ENCODE results near the gene DUS1L. TPM values are rescaled to one million over a fixed set of nuclear protein-coding genes. Genes with fewer than 3 reads are reported as not detected.

Gene DUS1L
- polyA plus RNA-seq, 1 of the 3 experiments (the other 2 are of a cell fraction), result 163 TPM

DNA sequence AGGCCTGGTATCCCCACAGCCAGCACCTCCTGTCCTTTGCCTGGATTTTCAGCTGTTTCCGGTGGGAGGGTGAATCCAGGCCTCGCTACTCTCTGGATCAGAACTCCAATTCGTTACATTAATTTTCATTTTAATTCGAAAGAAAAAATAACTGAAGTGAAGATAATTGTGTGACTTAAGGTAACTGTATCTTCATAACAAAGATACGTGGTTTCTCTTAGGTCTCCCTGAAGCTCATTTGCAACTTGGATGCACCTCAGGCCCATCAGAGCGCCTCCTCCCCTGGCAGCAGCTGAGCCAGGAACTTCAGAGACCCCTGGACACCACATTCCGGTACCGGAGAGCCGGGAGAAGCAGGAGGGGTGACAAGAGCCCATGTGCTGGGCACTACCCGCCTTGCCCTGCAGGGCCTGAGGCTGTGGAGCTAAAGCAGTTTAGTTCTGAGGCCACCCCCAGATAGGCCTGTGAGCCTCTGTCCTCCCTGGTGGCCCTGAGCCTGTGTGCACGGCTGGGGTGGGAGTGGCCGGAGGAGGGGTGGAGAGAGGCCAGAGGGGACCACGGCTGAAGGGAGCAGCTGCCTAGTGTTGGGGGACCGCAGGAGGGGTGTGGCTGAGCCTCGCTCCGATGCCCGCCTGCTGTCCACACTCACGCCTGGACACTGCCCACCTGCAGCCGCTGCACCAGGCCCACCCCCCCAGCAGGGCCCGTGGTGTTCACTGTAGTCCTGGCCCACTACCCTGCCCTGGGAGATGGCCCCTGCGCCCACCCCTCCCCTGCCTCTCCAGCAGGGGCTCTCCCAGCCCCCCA, 11.4 kb upstream of the DUS1L start (continued):
- no peak for TF ChIP-seq EZH2phosphoT487 (IDR thresholded peaks at IDR 0.05; ENCODE audit: borderline replicate concordance, low read depth)
- TF ChIP-seq EP300 (IDR thresholded peaks at IDR 0.05; ENCODE audit: borderline replicate concordance in 1 of 2, low read depth in 1 of 2, low read length in 1 of 2), result no peak
- TF ChIP-seq FOXJ3 (CRISPR knock-in tag; IDR thresholded peaks at IDR 0.05), result no peak
- no peak for TF ChIP-seq FOSL2 (IDR thresholded peaks at IDR 0.05; ENCODE audit: borderline replicate concordance, low read depth)
- TF ChIP-seq, protein P1, sequence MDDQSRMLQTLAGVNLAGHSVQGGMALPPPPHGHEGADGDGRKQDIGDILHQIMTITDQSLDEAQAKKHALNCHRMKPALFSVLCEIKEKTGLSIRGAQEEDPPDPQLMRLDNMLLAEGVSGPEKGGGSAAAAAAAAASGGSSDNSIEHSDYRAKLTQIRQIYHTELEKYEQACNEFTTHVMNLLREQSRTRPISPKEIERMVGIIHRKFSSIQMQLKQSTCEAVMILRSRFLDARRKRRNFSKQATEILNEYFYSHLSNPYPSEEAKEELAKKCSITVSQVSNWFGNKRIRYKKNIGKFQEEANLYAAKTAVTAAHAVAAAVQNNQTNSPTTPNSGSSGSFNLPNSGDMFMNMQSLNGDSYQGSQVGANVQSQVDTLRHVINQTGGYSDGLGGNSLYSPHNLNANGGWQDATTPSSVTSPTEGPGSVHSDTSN (IDR thresholded peaks at IDR 0.05), result no peak
- TF ChIP-seq, protein P2, sequence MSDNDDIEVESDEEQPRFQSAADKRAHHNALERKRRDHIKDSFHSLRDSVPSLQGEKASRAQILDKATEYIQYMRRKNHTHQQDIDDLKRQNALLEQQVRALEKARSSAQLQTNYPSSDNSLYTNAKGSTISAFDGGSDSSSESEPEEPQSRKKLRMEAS (IDR thresholded peaks at IDR 0.05; ENCODE audit: low read depth), result no peak

DNA sequence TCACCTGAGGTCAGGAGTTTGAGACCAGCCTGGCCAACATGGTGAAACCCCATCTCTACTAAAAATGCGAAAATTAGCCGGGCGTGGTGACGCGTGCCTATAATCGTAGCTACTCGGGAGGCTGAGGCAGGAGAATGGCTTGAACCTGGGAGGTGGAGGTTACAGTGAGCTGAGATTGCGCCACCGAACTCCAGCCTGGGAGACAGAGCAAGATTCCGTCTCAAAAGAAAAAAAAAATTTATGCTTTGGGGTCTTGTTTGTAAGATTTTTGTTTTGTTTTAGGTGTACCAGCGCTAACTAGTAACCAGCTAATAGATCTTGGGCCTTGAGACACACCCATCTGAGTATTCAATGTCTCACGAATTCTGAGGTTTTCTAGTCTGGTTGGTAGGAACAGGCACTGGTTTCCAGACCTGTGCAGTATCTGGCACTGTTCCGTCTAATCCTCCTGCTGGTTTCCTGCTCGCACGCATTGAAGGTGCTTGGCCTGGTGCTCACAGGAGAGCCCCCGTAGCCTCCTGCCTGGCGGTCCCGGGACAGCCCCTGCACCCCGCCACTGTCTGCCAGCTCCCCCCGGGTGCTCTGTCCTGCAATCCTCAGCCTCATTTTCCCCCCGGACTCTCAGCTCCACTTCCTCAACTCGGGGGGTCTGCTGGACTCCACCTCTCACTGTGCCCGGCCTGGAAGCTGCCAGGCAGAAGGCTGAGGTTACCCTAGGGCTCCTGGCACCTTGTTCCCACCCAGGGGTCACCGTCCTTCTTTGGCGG, 10.6 kb upstream of the DUS1L start:
- no peak overlapping the region for H3K9ac ChIP-seq
- CTCF ChIA-PET, result interaction anchor here (0.6 to 2.2 kb wide), 6 partner anchors 12 to 135 kb away, joined by 3 to 14 read pairs (median 3); partner anchors contain the start of gene DCXR
- H2AFZ ChIP-seq (ENCODE audit: low read depth), result no peak overlapping the region
- H3K4me2 ChIP-seq, result no peak overlapping the region
- no peaks in the 10 kb centered on the region for H3K27me3 ChIP-seq (ENCODE audit: insufficient read depth)
- peaks cover 18% of the 10 kb centered on the region for H3F3A ChIP-seq (replicated peaks; ENCODE audit: insufficient read depth)
- POLR2A ChIA-PET, result interaction anchor here (0.6 to 1.2 kb wide), 4 partner anchors 14 to 855 kb away, joined by 3 to 5 read pairs (median 3); no protein-coding TSS in a partner anchor
- H4K20me1 ChIP-seq (ENCODE audit: insufficient read depth), result no peaks in the 10 kb centered on the region
- no peak for DNase-seq
- H3K9me2 ChIP-seq, result no peaks in the 10 kb centered on the region
- no peak overlapping the region for H3K4me3 ChIP-seq (ENCODE audit: low read depth in 2 of 2, low read length in 1 of 2)
- H3K36me3 ChIP-seq (replicated peaks in 1 of 2; ENCODE audit: control insufficient read depth in 1 of 2, insufficient read depth in 2 of 2, low read length in 1 of 2), result peaks cover 11 to 28% of the 10 kb centered on the region in 2 experiments
- H3K79me2 ChIP-seq (ENCODE audit: insufficient read depth), result no peaks in the 10 kb centered on the region
- no peak for TF ChIP-seq RAD21 (IDR thresholded peaks at IDR 0.05; ENCODE audit: low read length)
- TF ChIP-seq RFX5 (IDR thresholded peaks at IDR 0.05; ENCODE audit: low read length), result no peak
- TF ChIP-seq FOXM1 (IDR thresholded peaks at IDR 0.05; ENCODE audit: low read depth), result no peak
- TF ChIP-seq, protein P3, sequence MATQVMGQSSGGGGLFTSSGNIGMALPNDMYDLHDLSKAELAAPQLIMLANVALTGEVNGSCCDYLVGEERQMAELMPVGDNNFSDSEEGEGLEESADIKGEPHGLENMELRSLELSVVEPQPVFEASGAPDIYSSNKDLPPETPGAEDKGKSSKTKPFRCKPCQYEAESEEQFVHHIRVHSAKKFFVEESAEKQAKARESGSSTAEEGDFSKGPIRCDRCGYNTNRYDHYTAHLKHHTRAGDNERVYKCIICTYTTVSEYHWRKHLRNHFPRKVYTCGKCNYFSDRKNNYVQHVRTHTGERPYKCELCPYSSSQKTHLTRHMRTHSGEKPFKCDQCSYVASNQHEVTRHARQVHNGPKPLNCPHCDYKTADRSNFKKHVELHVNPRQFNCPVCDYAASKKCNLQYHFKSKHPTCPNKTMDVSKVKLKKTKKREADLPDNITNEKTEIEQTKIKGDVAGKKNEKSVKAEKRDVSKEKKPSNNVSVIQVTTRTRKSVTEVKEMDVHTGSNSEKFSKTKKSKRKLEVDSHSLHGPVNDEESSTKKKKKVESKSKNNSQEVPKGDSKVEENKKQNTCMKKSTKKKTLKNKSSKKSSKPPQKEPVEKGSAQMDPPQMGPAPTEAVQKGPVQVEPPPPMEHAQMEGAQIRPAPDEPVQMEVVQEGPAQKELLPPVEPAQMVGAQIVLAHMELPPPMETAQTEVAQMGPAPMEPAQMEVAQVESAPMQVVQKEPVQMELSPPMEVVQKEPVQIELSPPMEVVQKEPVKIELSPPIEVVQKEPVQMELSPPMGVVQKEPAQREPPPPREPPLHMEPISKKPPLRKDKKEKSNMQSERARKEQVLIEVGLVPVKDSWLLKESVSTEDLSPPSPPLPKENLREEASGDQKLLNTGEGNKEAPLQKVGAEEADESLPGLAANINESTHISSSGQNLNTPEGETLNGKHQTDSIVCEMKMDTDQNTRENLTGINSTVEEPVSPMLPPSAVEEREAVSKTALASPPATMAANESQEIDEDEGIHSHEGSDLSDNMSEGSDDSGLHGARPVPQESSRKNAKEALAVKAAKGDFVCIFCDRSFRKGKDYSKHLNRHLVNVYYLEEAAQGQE (IDR thresholded peaks at IDR 0.05; ENCODE audit: low read depth, low read length), result no peak
- no peak for TF ChIP-seq MXI1 (IDR thresholded peaks at IDR 0.05; ENCODE audit: low read depth, low read length)
- no peak for TF ChIP-seq POLR2AphosphoS5 (IDR thresholded peaks at IDR 0.05; ENCODE audit: low read depth, low read length)
- TF ChIP-seq SMC3 (IDR thresholded peaks at IDR 0.05; ENCODE audit: low read depth, low read length), result no peak
- TF ChIP-seq FOSL2 (IDR thresholded peaks at IDR 0.05; ENCODE audit: borderline replicate concordance, low read depth), result no peak
- TF ChIP-seq NFIC (IDR thresholded peaks at IDR 0.05; ENCODE audit: borderline replicate concordance), result no peak
- TF ChIP-seq, protein P4, sequence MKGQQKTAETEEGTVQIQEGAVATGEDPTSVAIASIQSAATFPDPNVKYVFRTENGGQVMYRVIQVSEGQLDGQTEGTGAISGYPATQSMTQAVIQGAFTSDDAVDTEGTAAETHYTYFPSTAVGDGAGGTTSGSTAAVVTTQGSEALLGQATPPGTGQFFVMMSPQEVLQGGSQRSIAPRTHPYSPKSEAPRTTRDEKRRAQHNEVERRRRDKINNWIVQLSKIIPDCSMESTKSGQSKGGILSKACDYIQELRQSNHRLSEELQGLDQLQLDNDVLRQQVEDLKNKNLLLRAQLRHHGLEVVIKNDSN (IDR thresholded peaks at IDR 0.05; ENCODE audit: borderline replicate concordance, low read depth), result no peak
- no peak for TF ChIP-seq NRF1 (IDR thresholded peaks at IDR 0.05; ENCODE audit: low read depth, low read length)
- TF ChIP-seq EZH2phosphoT487 (IDR thresholded peaks at IDR 0.05; ENCODE audit: borderline replicate concordance, low read depth), result no peak
- no peak for TF ChIP-seq EP300 (IDR thresholded peaks at IDR 0.05; ENCODE audit: borderline replicate concordance in 1 of 2, low read depth in 1 of 2, low read length in 1 of 2)
- no peak for TF ChIP-seq GABPA (IDR thresholded peaks at IDR 0.05; ENCODE audit: low read depth)
- no peak for TF ChIP-seq CHD2 (IDR thresholded peaks at IDR 0.05; ENCODE audit: low read length, partially characterized antibody)
- no peaks in the 10 kb centered on the region for H3K4me1 ChIP-seq (ENCODE audit: control insufficient read depth in 1 of 2, insufficient read depth in 2 of 2, low read depth in 1 of 2, low read length in 1 of 2)
- H3K9me3 ChIP-seq, result no peaks in the 10 kb centered on the region
- H3K27ac ChIP-seq (ENCODE audit: low read depth in 2 of 2, low read length in 1 of 2), result no peak overlapping the region
- 89% methylated on average over 25 of the region's 25 CpGs for WGBS (ENCODE audit: low lambda C conversion rate)
